ENCODE data around the gene SPNS2.

Gene SPNS2

DNA sequence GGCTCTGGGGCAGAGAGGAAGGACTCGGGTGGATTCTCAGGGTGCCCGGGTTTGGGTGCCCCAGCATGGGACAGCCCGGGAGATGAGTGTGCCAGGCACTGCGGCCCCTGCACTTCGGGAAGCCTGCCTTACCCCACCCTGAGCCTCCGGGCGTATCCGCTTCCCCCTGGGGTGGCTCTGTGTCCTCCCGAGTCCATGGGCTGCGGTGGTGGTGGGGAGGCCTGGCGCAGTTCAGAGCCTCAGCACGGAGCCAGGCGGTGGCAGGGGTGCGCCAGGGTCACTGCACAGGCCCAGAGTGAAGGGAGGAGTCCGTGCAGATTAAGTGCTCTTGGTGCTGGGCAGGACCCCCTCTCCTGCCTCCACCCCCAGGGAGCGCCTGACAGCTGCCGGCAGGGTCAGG, 35.8 kb downstream of the SPNS2 start:
- TF ChIP-seq, protein P1, sequence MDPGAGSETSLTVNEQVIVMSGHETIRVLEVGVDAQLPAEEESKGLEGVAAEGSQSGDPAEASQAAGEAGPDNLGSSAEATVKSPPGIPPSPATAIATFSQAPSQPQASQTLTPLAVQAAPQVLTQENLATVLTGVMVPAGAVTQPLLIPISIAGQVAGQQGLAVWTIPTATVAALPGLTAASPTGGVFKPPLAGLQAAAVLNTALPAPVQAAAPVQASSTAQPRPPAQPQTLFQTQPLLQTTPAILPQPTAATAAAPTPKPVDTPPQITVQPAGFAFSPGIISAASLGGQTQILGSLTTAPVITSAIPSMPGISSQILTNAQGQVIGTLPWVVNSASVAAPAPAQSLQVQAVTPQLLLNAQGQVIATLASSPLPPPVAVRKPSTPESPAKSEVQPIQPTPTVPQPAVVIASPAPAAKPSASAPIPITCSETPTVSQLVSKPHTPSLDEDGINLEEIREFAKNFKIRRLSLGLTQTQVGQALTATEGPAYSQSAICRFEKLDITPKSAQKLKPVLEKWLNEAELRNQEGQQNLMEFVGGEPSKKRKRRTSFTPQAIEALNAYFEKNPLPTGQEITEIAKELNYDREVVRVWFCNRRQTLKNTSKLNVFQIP (CRISPR knock-in tag; IDR thresholded peaks at IDR 0.05; ENCODE audit: borderline replicate concordance, low read depth) = no peak
- TF ChIP-seq, protein P2, sequence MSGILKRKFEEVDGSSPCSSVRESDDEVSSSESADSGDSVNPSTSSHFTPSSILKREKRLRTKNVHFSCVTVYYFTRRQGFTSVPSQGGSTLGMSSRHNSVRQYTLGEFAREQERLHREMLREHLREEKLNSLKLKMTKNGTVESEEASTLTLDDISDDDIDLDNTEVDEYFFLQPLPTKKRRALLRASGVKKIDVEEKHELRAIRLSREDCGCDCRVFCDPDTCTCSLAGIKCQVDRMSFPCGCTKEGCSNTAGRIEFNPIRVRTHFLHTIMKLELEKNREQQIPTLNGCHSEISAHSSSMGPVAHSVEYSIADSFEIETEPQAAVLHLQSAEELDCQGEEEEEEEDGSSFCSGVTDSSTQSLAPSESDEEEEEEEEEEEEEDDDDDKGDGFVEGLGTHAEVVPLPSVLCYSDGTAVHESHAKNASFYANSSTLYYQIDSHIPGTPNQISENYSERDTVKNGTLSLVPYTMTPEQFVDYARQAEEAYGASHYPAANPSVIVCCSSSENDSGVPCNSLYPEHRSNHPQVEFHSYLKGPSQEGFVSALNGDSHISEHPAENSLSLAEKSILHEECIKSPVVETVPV (CRISPR knock-in tag; IDR thresholded peaks at IDR 0.05) = no peak
- TF ChIP-seq, protein P3, sequence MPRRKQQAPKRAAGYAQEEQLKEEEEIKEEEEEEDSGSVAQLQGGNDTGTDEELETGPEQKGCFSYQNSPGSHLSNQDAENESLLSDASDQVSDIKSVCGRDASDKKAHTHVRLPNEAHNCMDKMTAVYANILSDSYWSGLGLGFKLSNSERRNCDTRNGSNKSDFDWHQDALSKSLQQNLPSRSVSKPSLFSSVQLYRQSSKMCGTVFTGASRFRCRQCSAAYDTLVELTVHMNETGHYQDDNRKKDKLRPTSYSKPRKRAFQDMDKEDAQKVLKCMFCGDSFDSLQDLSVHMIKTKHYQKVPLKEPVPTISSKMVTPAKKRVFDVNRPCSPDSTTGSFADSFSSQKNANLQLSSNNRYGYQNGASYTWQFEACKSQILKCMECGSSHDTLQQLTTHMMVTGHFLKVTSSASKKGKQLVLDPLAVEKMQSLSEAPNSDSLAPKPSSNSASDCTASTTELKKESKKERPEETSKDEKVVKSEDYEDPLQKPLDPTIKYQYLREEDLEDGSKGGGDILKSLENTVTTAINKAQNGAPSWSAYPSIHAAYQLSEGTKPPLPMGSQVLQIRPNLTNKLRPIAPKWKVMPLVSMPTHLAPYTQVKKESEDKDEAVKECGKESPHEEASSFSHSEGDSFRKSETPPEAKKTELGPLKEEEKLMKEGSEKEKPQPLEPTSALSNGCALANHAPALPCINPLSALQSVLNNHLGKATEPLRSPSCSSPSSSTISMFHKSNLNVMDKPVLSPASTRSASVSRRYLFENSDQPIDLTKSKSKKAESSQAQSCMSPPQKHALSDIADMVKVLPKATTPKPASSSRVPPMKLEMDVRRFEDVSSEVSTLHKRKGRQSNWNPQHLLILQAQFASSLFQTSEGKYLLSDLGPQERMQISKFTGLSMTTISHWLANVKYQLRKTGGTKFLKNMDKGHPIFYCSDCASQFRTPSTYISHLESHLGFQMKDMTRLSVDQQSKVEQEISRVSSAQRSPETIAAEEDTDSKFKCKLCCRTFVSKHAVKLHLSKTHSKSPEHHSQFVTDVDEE (CRISPR knock-in tag; IDR thresholded peaks at IDR 0.05) = no peak
- TF ChIP-seq ISL1 (CRISPR knock-in tag; IDR thresholded peaks at IDR 0.05) = no peak
- TF ChIP-seq ESRRG (CRISPR knock-in tag; IDR thresholded peaks at IDR 0.05) = no peak
- TF ChIP-seq ZC3H10 (CRISPR knock-in tag; IDR thresholded peaks at IDR 0.05) = no peak
- no peak for TF ChIP-seq ARNTL (CRISPR knock-in tag; IDR thresholded peaks at IDR 0.05; ENCODE audit: borderline replicate concordance, low read depth)
- TF ChIP-seq TCF4 (CRISPR knock-in tag; IDR thresholded peaks at IDR 0.05; ENCODE audit: borderline replicate concordance) = no peak
- TF ChIP-seq BACH2 (CRISPR knock-in tag; IDR thresholded peaks at IDR 0.05; ENCODE audit: borderline replicate concordance) = no peak
- no peak for TF ChIP-seq ZNF70 (CRISPR knock-in tag; IDR thresholded peaks at IDR 0.05)
- TF ChIP-seq RARB (CRISPR knock-in tag; IDR thresholded peaks at IDR 0.05) = no peak
- TF ChIP-seq, protein P4, sequence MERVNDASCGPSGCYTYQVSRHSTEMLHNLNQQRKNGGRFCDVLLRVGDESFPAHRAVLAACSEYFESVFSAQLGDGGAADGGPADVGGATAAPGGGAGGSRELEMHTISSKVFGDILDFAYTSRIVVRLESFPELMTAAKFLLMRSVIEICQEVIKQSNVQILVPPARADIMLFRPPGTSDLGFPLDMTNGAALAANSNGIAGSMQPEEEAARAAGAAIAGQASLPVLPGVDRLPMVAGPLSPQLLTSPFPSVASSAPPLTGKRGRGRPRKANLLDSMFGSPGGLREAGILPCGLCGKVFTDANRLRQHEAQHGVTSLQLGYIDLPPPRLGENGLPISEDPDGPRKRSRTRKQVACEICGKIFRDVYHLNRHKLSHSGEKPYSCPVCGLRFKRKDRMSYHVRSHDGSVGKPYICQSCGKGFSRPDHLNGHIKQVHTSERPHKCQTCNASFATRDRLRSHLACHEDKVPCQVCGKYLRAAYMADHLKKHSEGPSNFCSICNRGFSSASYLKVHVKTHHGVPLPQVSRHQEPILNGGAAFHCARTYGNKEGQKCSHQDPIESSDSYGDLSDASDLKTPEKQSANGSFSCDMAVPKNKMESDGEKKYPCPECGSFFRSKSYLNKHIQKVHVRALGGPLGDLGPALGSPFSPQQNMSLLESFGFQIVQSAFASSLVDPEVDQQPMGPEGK (CRISPR knock-in tag; IDR thresholded peaks at IDR 0.05; ENCODE audit: borderline replicate concordance) = no peak
- no peak for TF ChIP-seq PPARA (CRISPR knock-in tag; IDR thresholded peaks at IDR 0.05; ENCODE audit: borderline replicate concordance)
- no peak for TF ChIP-seq SNAI2 (CRISPR knock-in tag; IDR thresholded peaks at IDR 0.05)
- no peak for TF ChIP-seq OSR1 (CRISPR knock-in tag; IDR thresholded peaks at IDR 0.05)
- no peak for TF ChIP-seq ZNF8 (CRISPR knock-in tag; IDR thresholded peaks at IDR 0.05)
- TF ChIP-seq GLIS3 (CRISPR knock-in tag; IDR thresholded peaks at IDR 0.05) = no peak
- ATAC-seq = peak; percentile 16

DNA sequence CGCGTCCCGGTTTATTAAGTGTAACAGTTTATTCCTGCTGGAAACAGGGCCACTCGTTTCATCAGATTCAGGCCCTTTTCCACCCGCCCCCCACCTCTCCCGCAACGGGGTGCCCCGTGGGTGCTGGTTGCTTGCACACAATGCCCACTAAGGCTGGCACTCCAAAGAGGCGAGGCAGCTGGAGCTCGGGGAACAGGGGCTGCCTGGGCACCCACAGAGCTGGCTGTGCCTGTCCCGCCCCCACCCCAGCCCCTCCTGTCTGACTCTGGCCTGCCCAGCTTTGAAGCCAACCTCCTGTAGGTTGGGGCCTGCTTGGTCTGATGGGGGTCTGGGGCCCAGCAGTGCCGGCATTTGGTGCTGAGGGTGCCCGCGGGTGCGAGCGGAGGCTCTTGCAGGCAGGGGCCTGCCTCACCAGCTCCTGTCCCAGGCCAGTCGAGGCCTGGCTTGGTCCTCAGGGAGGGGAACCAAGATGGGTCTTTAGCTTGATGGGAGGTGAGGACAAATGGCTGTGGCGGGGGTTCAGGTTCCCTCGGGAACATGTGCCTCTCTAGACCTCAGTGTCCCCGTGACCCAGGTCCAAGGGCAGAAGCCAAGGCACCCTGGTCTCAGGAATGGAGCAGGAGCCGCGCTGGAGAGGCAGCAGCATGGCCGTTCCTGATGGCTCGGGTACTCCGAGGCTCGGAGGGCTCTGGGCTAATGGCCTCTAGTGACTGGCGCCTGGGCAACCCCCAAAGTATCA, 36.4 kb downstream of the SPNS2 start:
- ATAC-seq = peak; percentile 3; the same call in 2 of the 3 replicates
- no peak for TF ChIP-seq ZFP30 (CRISPR knock-in tag; IDR thresholded peaks at IDR 0.05)

DNA sequence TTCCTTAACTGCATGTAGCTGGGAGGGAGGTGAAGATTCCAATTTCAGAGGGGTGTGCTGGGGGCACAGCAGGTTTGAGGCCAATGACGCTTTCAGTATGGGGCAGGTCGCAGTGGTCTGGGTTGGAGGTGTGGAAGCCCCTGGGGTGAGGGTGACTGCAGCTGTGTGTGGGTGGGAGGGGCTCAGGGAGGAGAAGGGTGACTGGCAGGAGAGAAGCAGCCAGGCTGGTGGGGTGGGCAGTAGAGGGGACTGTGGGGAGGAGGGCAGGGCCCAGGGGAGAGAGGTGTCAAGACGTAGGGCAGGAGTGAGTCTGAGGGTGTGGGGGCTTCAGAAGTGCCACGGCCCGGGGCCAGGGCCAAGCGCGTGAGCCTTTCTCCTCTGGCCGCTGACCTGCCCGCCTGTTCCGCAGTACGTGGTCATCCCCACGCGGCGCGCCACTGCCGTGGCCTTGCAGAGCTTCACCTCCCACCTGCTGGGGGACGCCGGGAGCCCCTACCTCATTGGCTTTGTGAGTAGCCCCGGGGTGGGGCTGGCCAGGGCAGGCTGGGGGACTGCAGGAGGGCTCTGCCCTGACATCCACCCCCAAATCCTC, 37.1 kb downstream of the SPNS2 start:
- no peak for ATAC-seq
- TF ChIP-seq BACH2 (CRISPR knock-in tag; IDR thresholded peaks at IDR 0.05; ENCODE audit: borderline replicate concordance) = no peak
- TF ChIP-seq TOX (CRISPR knock-in tag; IDR thresholded peaks at IDR 0.05; ENCODE audit: borderline replicate concordance) = no peak
- no peak for TF ChIP-seq ZNF565 (CRISPR knock-in tag; conservative IDR thresholded peaks at IDR 0.05; ENCODE audit: low read depth)
- TF ChIP-seq OSR1 (CRISPR knock-in tag; IDR thresholded peaks at IDR 0.05) = no peak
- TF ChIP-seq, protein P1 (CRISPR knock-in tag; IDR thresholded peaks at IDR 0.05; ENCODE audit: borderline replicate concordance, low read depth) = no peak
- no peak for TF ChIP-seq RARB (CRISPR knock-in tag; IDR thresholded peaks at IDR 0.05)
- no peak for TF ChIP-seq GLIS3 (CRISPR knock-in tag; IDR thresholded peaks at IDR 0.05)
- TF ChIP-seq, protein P5, sequence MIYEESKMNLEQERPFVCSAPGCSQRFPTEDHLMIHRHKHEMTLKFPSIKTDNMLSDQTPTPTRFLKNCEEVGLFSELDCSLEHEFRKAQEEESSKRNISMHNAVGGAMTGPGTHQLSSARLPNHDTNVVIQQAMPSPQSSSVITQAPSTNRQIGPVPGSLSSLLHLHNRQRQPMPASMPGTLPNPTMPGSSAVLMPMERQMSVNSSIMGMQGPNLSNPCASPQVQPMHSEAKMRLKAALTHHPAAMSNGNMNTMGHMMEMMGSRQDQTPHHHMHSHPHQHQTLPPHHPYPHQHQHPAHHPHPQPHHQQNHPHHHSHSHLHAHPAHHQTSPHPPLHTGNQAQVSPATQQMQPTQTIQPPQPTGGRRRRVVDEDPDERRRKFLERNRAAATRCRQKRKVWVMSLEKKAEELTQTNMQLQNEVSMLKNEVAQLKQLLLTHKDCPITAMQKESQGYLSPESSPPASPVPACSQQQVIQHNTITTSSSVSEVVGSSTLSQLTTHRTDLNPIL (CRISPR knock-in tag; IDR thresholded peaks at IDR 0.05; ENCODE audit: low read depth) = no peak
- TF ChIP-seq, protein P3 (CRISPR knock-in tag; IDR thresholded peaks at IDR 0.05) = no peak
